HL-60 (cell line): Measurements from ENCODE around the gene IMP3.

Source experiments
- CTCF ChIP-seq: IDR thresholded peaks from one replicate; pipeline ENCODE4 v1.5.1; 2011; ENCODE audit warnings: low read length, control low read depth, inconsistent platforms; ENCODE audit not compliant: insufficient read depth
- GABPA ChIP-seq: IDR thresholded peaks from 2 replicates; pipeline ENCODE4 v1.6.1; 2012; ENCODE audit warnings: low read depth
- POLR2AphosphoS5 ChIP-seq: IDR thresholded peaks from 2 replicates; pipeline ENCODE4 v1.6.1; 2012; ENCODE audit warnings: low read depth
- REST ChIP-seq: IDR thresholded peaks from 2 replicates; pipeline ENCODE4 v1.6.1; 2012; ENCODE audit warnings: low read depth; ENCODE audit not compliant: insufficient replicate concordance
- SPI1 ChIP-seq: IDR thresholded peaks from 2 replicates; pipeline ENCODE4 v1.6.1; 2012; ENCODE audit warnings: low read depth, mild to moderate bottlenecking, borderline replicate concordance

DNA sequence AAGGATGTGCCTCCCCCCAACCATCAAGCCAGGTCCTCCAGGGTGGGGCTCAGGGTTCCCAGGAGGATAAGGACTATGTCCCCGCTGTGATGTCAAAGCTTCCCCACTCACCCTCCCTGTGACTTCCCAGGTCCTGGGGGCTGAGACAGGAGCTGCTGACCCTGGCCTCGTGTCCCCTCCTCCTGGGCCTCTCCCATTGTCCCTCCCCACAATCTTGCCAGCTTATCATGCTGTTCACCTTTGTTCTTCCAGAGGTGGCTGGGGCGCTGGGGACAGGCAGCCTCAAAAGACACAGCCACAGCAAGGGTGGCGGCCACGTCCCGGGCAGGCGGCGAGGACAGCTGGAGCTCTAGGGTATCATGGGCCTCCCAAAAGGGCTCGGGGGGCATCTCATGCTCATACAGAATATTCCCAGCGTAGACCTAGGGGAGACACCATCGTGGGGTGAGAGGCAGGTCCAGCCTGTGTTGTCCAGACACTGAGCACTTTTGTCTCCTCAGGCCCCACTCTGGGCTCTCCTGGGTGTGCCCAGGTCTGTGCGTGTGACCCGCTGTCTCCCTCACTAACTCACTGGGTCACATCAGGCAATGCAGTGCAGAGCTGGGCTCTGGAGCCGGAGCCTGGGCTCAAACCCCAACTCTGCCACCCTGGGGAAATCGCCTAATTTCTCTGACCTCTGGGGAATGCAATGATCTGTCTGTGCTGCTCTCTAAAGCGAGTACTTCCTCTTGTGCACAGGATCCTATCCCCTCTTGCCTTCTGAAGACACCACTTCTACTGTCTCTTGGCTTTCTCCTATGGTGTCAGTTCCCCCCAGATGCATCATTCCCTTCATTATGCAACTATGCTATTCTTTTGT is 37.7 kb upstream of the IMP3 start:
- TF ChIP-seq CTCF (no peak), POLR2AphosphoS5 (no peak), SPI1 (no peak), REST (no peak), GABPA (no peak)
